Endodermal cell (in vitro differentiated cells): ENCODE results near the gene SOX2. TPM values are rescaled to one million over a fixed set of nuclear protein-coding genes. Genes with fewer than 3 reads are reported as not detected.

Experiments used
- DNase-seq: peaks from one replicate; pipeline ENCODE4 v3.0.0-alpha.2; 2017
- H3K27ac ChIP-seq: 2 replicates; pipeline ENCODE4 v1.5.1; 2013; ENCODE audit warnings: mild to moderate bottlenecking, low read depth, low read length, moderate library complexity
- H3K27me3 ChIP-seq: 2 replicates; pipeline ENCODE4 v1.6.1; 2013; ENCODE audit warnings: mild to moderate bottlenecking, low read length, moderate library complexity; ENCODE audit not compliant: insufficient read depth, control insufficient read depth, poor library complexity, severe bottlenecking
- H3K36me3 ChIP-seq: 2 replicates; pipeline ENCODE4 v1.7.0; 2013; ENCODE audit warnings: mild to moderate bottlenecking, low read length, moderate library complexity; ENCODE audit not compliant: control insufficient read depth, insufficient read depth
- H3K4me1 ChIP-seq: one replicate; pipeline ENCODE4 v1.7.0; 2013; ENCODE audit warnings: low read length; ENCODE audit not compliant: control insufficient read depth, insufficient read depth
- H3K4me3 ChIP-seq: 2 replicates; pipeline ENCODE4 v1.5.1; 2013; ENCODE audit warnings: mild to moderate bottlenecking, low read length, moderate library complexity
- H3K9ac ChIP-seq: 2 replicates; pipeline ENCODE4 v1.6.1; 2013; ENCODE audit warnings: mild to moderate bottlenecking, low read length, moderate library complexity; ENCODE audit not compliant: poor library complexity, severe bottlenecking; ENCODE audit errors: extremely low read depth
- H3K9me3 ChIP-seq: 2 replicates; pipeline ENCODE4 v1.6.1; 2013; ENCODE audit warnings: mild to moderate bottlenecking, low read length, moderate library complexity; ENCODE audit not compliant: control insufficient read depth
- H3K27ac Mint-ChIP-seq: 2 replicates; pipeline ENCODE4 v1.8.0; 2020; ENCODE audit warnings: mixed read lengths
- H3K27me3 Mint-ChIP-seq: 2 replicates; pipeline ENCODE4 v1.8.0; 2021; ENCODE audit warnings: mild to moderate bottlenecking, mixed read lengths; ENCODE audit not compliant: insufficient read depth
- H3K36me3 Mint-ChIP-seq: 2 replicates; pipeline ENCODE4 v1.8.0; 2020; ENCODE audit warnings: low read depth, mixed read lengths
- H3K4me1 Mint-ChIP-seq: 2 replicates; pipeline ENCODE4 v1.8.0; 2020; ENCODE audit warnings: mixed read lengths
- H3K4me3 Mint-ChIP-seq: 2 replicates; pipeline ENCODE4 v1.8.0; 2020; ENCODE audit warnings: mild to moderate bottlenecking, moderate library complexity, mixed read lengths
- H3K9me3 Mint-ChIP-seq: 2 replicates; pipeline ENCODE4 v1.8.0; 2020; ENCODE audit warnings: mild to moderate bottlenecking, mixed read lengths
- CTCF ChIP-seq: fragments of 200-600 bp; sonication (generic); conservative IDR thresholded peaks from 2 replicates; pipeline ENCODE4 v1.5.0; 2021; ENCODE audit warnings: antibody characterized with exemption, mild to moderate bottlenecking
- WGBS, 2 experiments: methylation state at CpG; one replicate each; pipeline versions ENCODE4 v1.1.5 to v1.1.7; 2013; ENCODE audit warnings: missing lambda C conversion rate in 2 of 2, mixed read lengths in 1 of 2; ENCODE audit not compliant: insufficient coverage in 1 of 2, insufficient read length in 1 of 2; 5-methylcytosine and 5-hydroxymethylcytosine counted together
- total RNA-seq, 2 donors: library from RNA; stranded (reverse); fragmentation: NEBNext Ultra II Directional in 1 of 2; extraction: Animal tissue kit (Norgen Biotek cat#: 25700) in 1 of 2; gene quantifications; 2 replicates in 1 of 2; 3 replicates in 1 of 2; pipeline ENCODE4 v1.2.1, GENCODE V29; 2021

Gene SOX2
- total RNA-seq, 2 donors from 2014 or later, result 1.8 to 39.5 TPM

- no peak overlapping the region for H3K4me3 Mint-ChIP-seq
- Histone ChIP-seq H3K27me3 (peaks cover 84% of the 10 kb centered on the region), H3K9me3 (no peaks in the 10 kb centered on the region), H3K4me1 (peaks cover 18% of the 10 kb centered on the region), H3K9ac (no peak overlapping the region), H3K4me3 (peak overlapping the region; percentile 83), H3K36me3 (no peaks in the 10 kb centered on the region), H3K27ac (peak overlapping the region; percentile 90)
- peaks cover 41% of the 10 kb centered on the region for H3K4me1 Mint-ChIP-seq
- peaks cover 40% of the 10 kb centered on the region for H3K27me3 Mint-ChIP-seq
- no peak for TF ChIP-seq CTCF
- H3K36me3 Mint-ChIP-seq, result peaks cover 3% of the 10 kb centered on the region
- WGBS, 2 experiments, result 2 to 3% methylated on average over 16 to 37 of the region's 37 CpGs
- no peak overlapping the region for H3K27ac Mint-ChIP-seq
- DNase-seq, result peak; percentile 90
- no peaks in the 10 kb centered on the region for H3K9me3 Mint-ChIP-seq
These were observed 1.1 kb upstream of the SOX2 start for GRCh38 chr3:181710345-181711291.

GRCh38 chr3:181712226-181712552, 464 bp downstream of the SOX2 start:
- Histone ChIP-seq H3K36me3 (no peaks in the 10 kb centered on the region), H3K9ac (no peak overlapping the region), H3K4me3 (peak overlapping the region; percentile 83), H3K27me3 (peaks cover 87% of the 10 kb centered on the region), H3K9me3 (no peaks in the 10 kb centered on the region), H3K4me1 (peaks cover 21% of the 10 kb centered on the region), H3K27ac (peak overlapping the region; percentile 91)
- H3K4me3 Mint-ChIP-seq, result no peak overlapping the region
- 0% methylated on average over 12 to 39 of the region's 44 CpGs for WGBS, 2 experiments
- H3K36me3 Mint-ChIP-seq, result peaks cover 3% of the 10 kb centered on the region
- H3K27ac Mint-ChIP-seq, result no peak overlapping the region
- TF ChIP-seq CTCF, result no peak
- peaks cover 49% of the 10 kb centered on the region for H3K27me3 Mint-ChIP-seq
- peaks cover 42% of the 10 kb centered on the region for H3K4me1 Mint-ChIP-seq
- peak; percentile 64 for DNase-seq
- H3K9me3 Mint-ChIP-seq, result no peaks in the 10 kb centered on the region

GRCh38 chr3:181712553-181713279, 991 bp downstream of the SOX2 start:
- H3K9me3 Mint-ChIP-seq, result no peaks in the 10 kb centered on the region
- no peak for TF ChIP-seq CTCF
- H3K4me3 Mint-ChIP-seq, result no peak overlapping the region
- peaks cover 41% of the 10 kb centered on the region for H3K4me1 Mint-ChIP-seq
- Histone ChIP-seq H3K27ac (peak overlapping the region; percentile 91), H3K4me1 (peaks cover 21% of the 10 kb centered on the region), H3K9ac (no peak overlapping the region), H3K36me3 (no peaks in the 10 kb centered on the region), H3K4me3 (peak overlapping the region; percentile 78), H3K9me3 (no peaks in the 10 kb centered on the region), H3K27me3 (peaks cover 92% of the 10 kb centered on the region)
- DNase-seq, result peak; percentile 83
- peaks cover 3% of the 10 kb centered on the region for H3K36me3 Mint-ChIP-seq
- peak overlapping the region; percentile 48 for H3K27ac Mint-ChIP-seq
- WGBS, 2 experiments, result 0% methylated on average over 32 to 65 of the region's 65 CpGs
- peaks cover 54% of the 10 kb centered on the region for H3K27me3 Mint-ChIP-seq
